GM21367 (cell line): Measurements from ENCODE around the gene PFDN4.

Experiments used
- ATAC-seq: cut with Tn5 transposase; IDR thresholded peaks from one replicate; pipeline ENCODE4 v1.9.1; 2021; ENCODE audit not compliant: unreplicated experiment

Gene PFDN4

GRCh38 chr20:54200487-54201267 lies 7.2 kb upstream of the PFDN4 start:
- ATAC-seq, result no peak

GRCh38 chr20:54201268-54201846 lies 6.5 kb upstream of the PFDN4 start:
- ATAC-seq, result no peak

- no peak for ATAC-seq
Measured at GRCh38 chr20:54203281-54203680, 4.6 kb upstream of the PFDN4 start.

GRCh38 chr20:54204063-54204462 lies 3.8 kb upstream of the PFDN4 start:
- no peak for ATAC-seq

- no peak for ATAC-seq
Measured at GRCh38 chr20:54204481-54204880, 3.4 kb upstream of the PFDN4 start.

- ATAC-seq, result no peak
Measured at GRCh38 chr20:54205450-54205849, 2.4 kb upstream of the PFDN4 start.

- ATAC-seq, result no peak
Measured at GRCh38 chr20:54207053-54207742, 689 bp upstream of the PFDN4 start.

- peak; percentile 11 for ATAC-seq
Measured at GRCh38 chr20:54208548-54209176, 775 bp downstream of the PFDN4 start.

GRCh38 chr20:54209216-54209813 lies 1.4 kb downstream of the PFDN4 start:
- no peak for ATAC-seq

- ATAC-seq, result no peak
Measured at GRCh38 chr20:54212226-54212625, 4.3 kb downstream of the PFDN4 start.

- no peak for ATAC-seq
Measured at GRCh38 chr20:54212871-54213270, 5.0 kb downstream of the PFDN4 start.

GRCh38 chr20:54214566-54214965 lies 6.7 kb downstream of the PFDN4 start:
- ATAC-seq, result no peak

- no peak for ATAC-seq
Measured at GRCh38 chr20:54215157-54215789, 7.4 kb downstream of the PFDN4 start.

- no peak for ATAC-seq
Measured at GRCh38 chr20:54217762-54218161, 9.9 kb downstream of the PFDN4 start.

GRCh38 chr20:54218470-54218869 lies 10.6 kb downstream of the PFDN4 start:
- ATAC-seq, result no peak

GRCh38 chr20:54219751-54220426 lies 12.0 kb downstream of the PFDN4 start:
- ATAC-seq, result no peak

- ATAC-seq, result no peak
Measured at GRCh38 chr20:54220722-54221121, 12.8 kb downstream of the PFDN4 start.

- ATAC-seq, result peak; percentile 79
Measured at GRCh38 chr20:54221353-54221752, 13.5 kb downstream of the PFDN4 start.

- no peak for ATAC-seq
Measured at GRCh38 chr20:54221996-54222890, 14.4 kb downstream of the PFDN4 start.
